GM23338 (cell line): ENCODE measurements around the gene ZFHX3. TPM values are rescaled to one million over a fixed set of nuclear protein-coding genes. Genes with fewer than 3 reads are reported as not detected.

ENCODE experiments used
- ATAC-seq: fragments of 200-7000 bp; cut with Tn5 transposase; 3 replicates; pipeline ENCODE4 v1.9.1; 2020
- DNase-seq: peaks from one replicate; pipeline ENCODE4 v3.0.0-alpha.2; 2015; ENCODE audit warnings: low spot score
- H2AFZ ChIP-seq: fragments of 200-600 bp; sonication (generic); 2 replicates; pipeline ENCODE4 v1.8.0; 2016; ENCODE audit warnings: antibody characterized with exemption, mild to moderate bottlenecking, moderate library complexity
- H3F3A ChIP-seq: fragments of 200-600 bp; sonication (generic); replicated peaks from 2 replicates; pipeline ENCODE4 v1.8.0; 2017; ENCODE audit warnings: antibody characterized with exemption, mixed run types, low read depth
- H3K27ac ChIP-seq: fragments of 200-600 bp; sonication (generic); 2 replicates; pipeline ENCODE4 v1.6.1; 2016; ENCODE audit warnings: low read depth
- H3K27me3 ChIP-seq: fragments of 200-600 bp; sonication (generic); 2 replicates; pipeline ENCODE4 v1.8.0; 2016; ENCODE audit warnings: mild to moderate bottlenecking, mixed run types, moderate library complexity; ENCODE audit not compliant: insufficient read depth
- H3K36me3 ChIP-seq: fragments of 200-600 bp; sonication (generic); 2 replicates; pipeline ENCODE4 v1.8.0; 2016; ENCODE audit warnings: mild to moderate bottlenecking; ENCODE audit not compliant: insufficient read depth
- H3K4me1 ChIP-seq: fragments of 200-600 bp; sonication (generic); 2 replicates; pipeline ENCODE4 v1.8.0; 2016; ENCODE audit warnings: mild to moderate bottlenecking, moderate library complexity; ENCODE audit not compliant: insufficient read depth
- H3K4me2 ChIP-seq: fragments of 200-600 bp; sonication (generic); 2 replicates; pipeline ENCODE4 v1.7.1; 2017; ENCODE audit warnings: mixed run types
- H3K4me3 ChIP-seq: fragments of 200-600 bp; sonication (generic); 2 replicates; pipeline ENCODE4 v1.6.1; 2016; ENCODE audit warnings: mixed run types
- H3K79me2 ChIP-seq: fragments of 200-600 bp; sonication (generic); replicated peaks from 2 replicates; pipeline ENCODE4 v1.8.0; 2017; ENCODE audit warnings: mild to moderate bottlenecking; ENCODE audit not compliant: insufficient read depth
- H3K9me2 ChIP-seq: fragments of 200-600 bp; sonication (generic); 2 replicates; pipeline ENCODE4 v1.8.0; 2017; ENCODE audit not compliant: insufficient read depth
- H4K20me1 ChIP-seq: fragments of 200-600 bp; sonication (generic); replicated peaks from 2 replicates; pipeline ENCODE4 v1.8.0; 2017; ENCODE audit warnings: mild to moderate bottlenecking; ENCODE audit not compliant: insufficient read depth
- H3K27ac Mint-ChIP-seq: 2 replicates; pipeline ENCODE4 v1.8.0; 2020; ENCODE audit warnings: inconsistent platforms, mild to moderate bottlenecking, moderate library complexity, mixed read lengths
- H3K27me3 Mint-ChIP-seq: 3 replicates; pipeline ENCODE4 v1.8.0; 2022; ENCODE audit warnings: low read depth, mild to moderate bottlenecking, moderate library complexity, mixed read lengths, inconsistent platforms; ENCODE audit not compliant: insufficient read depth, poor library complexity
- H3K36me3 Mint-ChIP-seq: 3 replicates; pipeline ENCODE4 v1.8.0; 2021; ENCODE audit warnings: low read depth, mild to moderate bottlenecking, inconsistent platforms, moderate library complexity, mixed read lengths
- H3K4me1 Mint-ChIP-seq: 3 replicates; pipeline ENCODE4 v1.8.0; 2020; ENCODE audit warnings: mild to moderate bottlenecking, inconsistent platforms, mixed read lengths
- H3K4me3 Mint-ChIP-seq: 3 replicates; pipeline ENCODE4 v1.8.0; 2021; ENCODE audit warnings: moderate library complexity, mild to moderate bottlenecking, inconsistent platforms, mixed read lengths
- H3K9me3 Mint-ChIP-seq: 3 replicates; pipeline ENCODE4 v1.8.0; 2020; ENCODE audit warnings: moderate library complexity, mild to moderate bottlenecking, inconsistent platforms, mixed read lengths
- CREB1 ChIP-seq: fragments of 250-450 bp; sonication (Bioruptor Pico); IDR thresholded peaks from 2 replicates; pipeline ENCODE4 v1.5.0; 2020; ENCODE audit warnings: low read depth, mild to moderate bottlenecking, moderate library complexity
- ETS1 ChIP-seq: IDR thresholded peaks from 2 replicates; pipeline ENCODE4 v1.6.1; 2016; ENCODE audit warnings: antibody characterized with exemption
- EZH2 ChIP-seq: fragments of 200-600 bp; sonication (generic); IDR thresholded peaks from one replicate; pipeline ENCODE4 v1.8.0; 2017; ENCODE audit warnings: antibody characterized with exemption, mild to moderate bottlenecking, low read depth; ENCODE audit not compliant: unreplicated experiment
- EZH2phosphoT487 ChIP-seq: fragments of 200-600 bp; sonication (generic); IDR thresholded peaks from one replicate; pipeline ENCODE4 v1.8.1; 2018; ENCODE audit warnings: antibody characterized with exemption; ENCODE audit not compliant: unreplicated experiment
- POLR2AphosphoS5 ChIP-seq: IDR thresholded peaks from 2 replicates; pipeline ENCODE4 v1.6.1; 2016; ENCODE audit warnings: antibody characterized with exemption, low read depth
- REST ChIP-seq: IDR thresholded peaks from one replicate; pipeline ENCODE4 v1.6.1; 2018; ENCODE audit warnings: antibody characterized with exemption; ENCODE audit not compliant: unreplicated experiment
- STAT1 ChIP-seq: IDR thresholded peaks from one replicate; pipeline ENCODE4 v1.6.1; 2016; ENCODE audit warnings: antibody characterized with exemption; ENCODE audit not compliant: unreplicated experiment
- polyA plus RNA-seq: library from polyadenylated mRNA; unstranded; fragments of >200 nt; fragmentation: Nextera tagmentation; extraction: Ambion mirVana; gene quantifications from 2 replicates; pipeline ENCODE4 v1.2.1, GENCODE V29; 2016
- total RNA-seq: library from RNA; depleted of rRNA; stranded (reverse); fragments of >200 nt; shearing (Covaris generic); gene quantifications from 2 replicates; pipeline ENCODE4 v1.2.3, GENCODE V29; 2014

The ZFHX3 gene
- total and polyA plus RNA-seq, 2 experiments from 2014 or later, result 1.0 to 1.5 TPM

- H3K4me2 ChIP-seq, result peak overlapping the region; percentile 89
- H3K36me3 ChIP-seq, result no peaks in the 10 kb centered on the region
- no peak for ATAC-seq
- Mint-ChIP-seq H3K36me3 (no peaks in the 10 kb centered on the region; the same call in 2 of the 3 replicates), H3K4me1 (peaks cover 30% of the 10 kb centered on the region), H3K27ac (no peak overlapping the region), H3K9me3 (no peaks in the 10 kb centered on the region; the same call in 2 of the 3 replicates), H3K4me3 (no peak overlapping the region), H3K27me3 (no peaks in the 10 kb centered on the region)
- TF ChIP-seq POLR2AphosphoS5, result no peak
- H3F3A ChIP-seq, result peaks cover 25% of the 10 kb centered on the region
- peak overlapping the region; percentile 56 for H3K4me3 ChIP-seq
- no peak for DNase-seq
- H3K4me1 ChIP-seq, result peaks cover 90% of the 10 kb centered on the region
- H3K27me3 ChIP-seq, result peaks cover 92% of the 10 kb centered on the region
- no peaks in the 10 kb centered on the region for H3K9me2 ChIP-seq
- H4K20me1 ChIP-seq, result peaks cover 39% of the 10 kb centered on the region
- H2AFZ ChIP-seq, result no peak overlapping the region
- no peak overlapping the region for H3K27ac ChIP-seq
- H3K79me2 ChIP-seq, result 0 out of 2 replicates have a peak, but pooled peaks cover 5% of the 10 kb centered on the region
Measured at GRCh38 chr16:73053038-73053363, 5.1 kb upstream of the ZFHX3 start.

GRCh38 chr16:73052576-73052975 lies 4.6 kb upstream of the ZFHX3 start:
- Histone ChIP-seq H3K4me1 (peaks cover 90% of the 10 kb centered on the region), H3K4me3 (peak overlapping the region; percentile 56), H4K20me1 (peaks cover 39% of the 10 kb centered on the region), H3K4me2 (peak overlapping the region; percentile 89), H3F3A (peaks cover 25% of the 10 kb centered on the region), H3K9me2 (no peaks in the 10 kb centered on the region), H2AFZ (no peak overlapping the region), H3K79me2 (0 out of 2 replicates have a peak, but pooled peaks cover 5% of the 10 kb centered on the region), H3K36me3 (no peaks in the 10 kb centered on the region), H3K27me3 (peaks cover 92% of the 10 kb centered on the region), H3K27ac (no peak overlapping the region)
- TF ChIP-seq STAT1, result no peak
- peak; percentile 47 for TF ChIP-seq EZH2
- TF ChIP-seq CREB1, result no peak
- no peak overlapping the region for H3K27ac Mint-ChIP-seq
- DNase-seq (peak; percentile 68), ATAC-seq (peak; percentile 12)
- H3K27me3 Mint-ChIP-seq, result peaks cover under 1% of the 10 kb centered on the region
- no peaks in the 10 kb centered on the region; the same call in 2 of the 3 replicates for H3K9me3 Mint-ChIP-seq
- H3K4me1 Mint-ChIP-seq, result peaks cover 30% of the 10 kb centered on the region
- no peak overlapping the region for H3K4me3 Mint-ChIP-seq
- H3K36me3 Mint-ChIP-seq, result no peaks in the 10 kb centered on the region; the same call in 2 of the 3 replicates

GRCh38 chr16:73051961-73052360 lies 4.0 kb upstream of the ZFHX3 start:
- TF ChIP-seq EZH2phosphoT487 (no peak), EZH2 (peak; percentile 36)
- no peaks in the 10 kb centered on the region for H3K36me3 ChIP-seq
- H3K27me3 Mint-ChIP-seq, result peaks cover 6% of the 10 kb centered on the region
- no peak overlapping the region for H3K27ac Mint-ChIP-seq
- ATAC-seq (no peak), DNase-seq (no peak)
- no peaks in the 10 kb centered on the region for H3K9me2 ChIP-seq
- H2AFZ ChIP-seq, result no peak overlapping the region
- peaks cover 26% of the 10 kb centered on the region for H3F3A ChIP-seq
- H3K79me2 ChIP-seq, result 0 out of 2 replicates have a peak, but pooled peaks cover 5% of the 10 kb centered on the region
- H3K4me3 Mint-ChIP-seq, result no peak overlapping the region
- H3K4me1 Mint-ChIP-seq, result peaks cover 30% of the 10 kb centered on the region
- no peaks in the 10 kb centered on the region; the same call in 2 of the 3 replicates for H3K36me3 Mint-ChIP-seq
- H4K20me1 ChIP-seq, result peaks cover 39% of the 10 kb centered on the region
- peaks cover 89% of the 10 kb centered on the region for H3K4me1 ChIP-seq
- H3K27ac ChIP-seq, result no peak overlapping the region
- no peak overlapping the region for H3K4me3 ChIP-seq
- H3K4me2 ChIP-seq, result peak overlapping the region; percentile 89
- H3K27me3 ChIP-seq, result peaks cover 93% of the 10 kb centered on the region
- no peaks in the 10 kb centered on the region; the same call in 2 of the 3 replicates for H3K9me3 Mint-ChIP-seq

- Histone ChIP-seq H3K4me2 (peak overlapping the region; percentile 89; the same call in 1 of the 2 replicates), H3F3A (peaks cover 33% of the 10 kb centered on the region), H3K9me2 (no peaks in the 10 kb centered on the region), H3K36me3 (no peaks in the 10 kb centered on the region), H3K4me1 (peaks cover 89% of the 10 kb centered on the region), H3K27ac (no peak overlapping the region), H4K20me1 (peaks cover 42% of the 10 kb centered on the region), H3K27me3 (peaks cover 93% of the 10 kb centered on the region), H3K4me3 (no peak overlapping the region), H2AFZ (no peak overlapping the region), H3K79me2 (0 out of 2 replicates have a peak, but pooled peaks cover 1% of the 10 kb centered on the region)
- peaks cover 30% of the 10 kb centered on the region for H3K4me1 Mint-ChIP-seq
- H3K27ac Mint-ChIP-seq, result no peak overlapping the region
- no peaks in the 10 kb centered on the region for H3K36me3 Mint-ChIP-seq
- H3K9me3 Mint-ChIP-seq, result no peaks in the 10 kb centered on the region; the same call in 2 of the 3 replicates
- no peak for ATAC-seq
- no peak for DNase-seq
- H3K4me3 Mint-ChIP-seq, result no peak overlapping the region
- peaks cover 14% of the 10 kb centered on the region for H3K27me3 Mint-ChIP-seq
- TF ChIP-seq REST (no peak), EZH2 (no peak), ETS1 (no peak)
Measured at GRCh38 chr16:73051226-73051625, 3.3 kb upstream of the ZFHX3 start.
